GM12878 (cell line): Measurements from ENCODE around the gene RAB8A. TPM values are rescaled to one million over a fixed set of nuclear protein-coding genes. Genes with fewer than 3 reads are reported as not detected.

Experiments
- BMI1 ChIP-seq: fragments of 450-650 bp; IDR thresholded peaks from 2 replicates; pipeline ENCODE4 v1.6.1; 2016; ENCODE audit warnings: mild to moderate bottlenecking, moderate library complexity, borderline replicate concordance
- ESRRA ChIP-seq: IDR thresholded peaks from 2 replicates; pipeline ENCODE4 v1.6.1; 2012; ENCODE audit warnings: mild to moderate bottlenecking, low read length, improper control_type of control experiment
- HCFC1 ChIP-seq: fragments of 150-350 bp; IDR thresholded peaks from 2 replicates; pipeline ENCODE4 v1.6.1; 2014; ENCODE audit warnings: low read length
- LARP7 ChIP-seq: fragments of 450-650 bp; IDR thresholded peaks from 2 replicates; pipeline ENCODE4 v1.6.1; 2017; ENCODE audit warnings: mild to moderate bottlenecking
- PAX5 ChIP-seq: IDR thresholded peaks from 2 replicates; pipeline ENCODE4 v1.6.1; 2011; ENCODE audit warnings: low read depth, low read length, borderline replicate concordance
- PBX3 ChIP-seq: IDR thresholded peaks from 2 replicates; pipeline ENCODE4 v1.6.1; 2011; ENCODE audit warnings: mild to moderate bottlenecking, low read depth, low read length, moderate library complexity; ENCODE audit not compliant: insufficient replicate concordance
- PML ChIP-seq: IDR thresholded peaks from 2 replicates; pipeline ENCODE4 v1.6.1; 2012; ENCODE audit warnings: low read length, inconsistent platforms
- POU2F2 ChIP-seq: IDR thresholded peaks from 3 replicates; pipeline ENCODE4 v1.6.1; 2011; ENCODE audit warnings: low read depth, mild to moderate bottlenecking, low read length, borderline replicate concordance
- RFX5 ChIP-seq: IDR thresholded peaks from 2 replicates; pipeline ENCODE4 v1.6.1; 2011; ENCODE audit warnings: low read depth, low read length, improper control_type of control experiment
- SIN3A ChIP-seq: IDR thresholded peaks from 2 replicates; pipeline ENCODE4 v1.6.1; 2012; ENCODE audit warnings: low read depth, low read length, improper control_type of control experiment
- SKIL ChIP-seq: fragments of 450-650 bp; IDR thresholded peaks from 2 replicates; pipeline ENCODE4 v1.6.1; 2017; ENCODE audit warnings: mild to moderate bottlenecking, low read depth, inconsistent platforms; ENCODE audit not compliant: poor library complexity, severe bottlenecking
- STAT3 ChIP-seq: IDR thresholded peaks from 2 replicates; pipeline ENCODE4 v1.6.1; 2011; ENCODE audit warnings: low read depth, low read length, improper control_type of control experiment
- ZZZ3 ChIP-seq: IDR thresholded peaks from 2 replicates; pipeline ENCODE4 v1.6.1; 2011; ENCODE audit warnings: low read depth; ENCODE audit not compliant: control insufficient read depth, insufficient read length
- polyA plus RNA-seq, 11 experiments: library from polyadenylated mRNA; depleted of rRNA in 4 of 11; unstranded in 6 of 11; stranded (reverse) in 5 of 11; fragments of >200 nt; fragmentation: Nextera tagmentation in 4 of 11; fragmentation: Illumina TruSeq in 1 of 11; extraction: Ambion mirVana in 4 of 11; extraction: Trizol in 1 of 11; gene quantifications; 1 replicate in 1 of 11; 2 replicates in 10 of 11; pipeline versions ENCODE4 v1.2.1 to v1.2.3, GENCODE V29; 2011 to 2016; ENCODE audit warnings: inconsistent platforms in 2 of 11, missing spikeins in 2 of 11, low read depth in 1 of 11
- total RNA-seq, 4 experiments: library from RNA; depleted of rRNA in 3 of 4; stranded (reverse); fragments of >200 nt in 3 of 4; fragmentation: Illumina TruSeq in 1 of 4; extraction: Trizol in 1 of 4; gene quantifications; 2 replicates each; pipeline versions ENCODE4 v1.2.1 to v1.2.3, GENCODE V29; 2013 to 2021

Gene RAB8A
- total and polyA plus RNA-seq, 10 of the 15 experiments (the other 5 are each of a cell fraction or from before 2014, with no cell fraction given) = 23.9 to 314 (median 185) TPM

- TF ChIP-seq POU2F2 (no peak), PBX3 (no peak), ESRRA (no peak), BMI1 (peak; percentile 9; the same call in 1 of the 2 replicates), SKIL (no peak), RFX5 (no peak), STAT3 (no peak), SIN3A (no peak), ZZZ3 (no peak), HCFC1 (no peak), PAX5 (no peak), PML (peak; percentile 96), LARP7 (no peak)
Observed at GRCh38 chr19:16075430-16076153, 36.1 kb upstream of the RAB8A start (continued).
